GM23338 (cell line): ENCODE results near the gene MCHR2. TPM values are rescaled to one million over a fixed set of nuclear protein-coding genes. Genes with fewer than 3 reads are reported as not detected.

Source experiments
- ATAC-seq: fragments of 200-7000 bp; cut with Tn5 transposase; 3 replicates; pipeline ENCODE4 v1.9.1; 2020
- DNase-seq: peaks from one replicate; pipeline ENCODE4 v3.0.0-alpha.2; 2015; ENCODE audit warnings: low spot score
- H2AFZ ChIP-seq: fragments of 200-600 bp; sonication (generic); 2 replicates; pipeline ENCODE4 v1.8.0; 2016; ENCODE audit warnings: antibody characterized with exemption, mild to moderate bottlenecking, moderate library complexity
- H3F3A ChIP-seq: fragments of 200-600 bp; sonication (generic); replicated peaks from 2 replicates; pipeline ENCODE4 v1.8.0; 2017; ENCODE audit warnings: antibody characterized with exemption, mixed run types, low read depth
- H3K27ac ChIP-seq: fragments of 200-600 bp; sonication (generic); 2 replicates; pipeline ENCODE4 v1.6.1; 2016; ENCODE audit warnings: low read depth
- H3K27me3 ChIP-seq: fragments of 200-600 bp; sonication (generic); 2 replicates; pipeline ENCODE4 v1.8.0; 2016; ENCODE audit warnings: mild to moderate bottlenecking, mixed run types, moderate library complexity; ENCODE audit not compliant: insufficient read depth
- H3K36me3 ChIP-seq: fragments of 200-600 bp; sonication (generic); 2 replicates; pipeline ENCODE4 v1.8.0; 2016; ENCODE audit warnings: mild to moderate bottlenecking; ENCODE audit not compliant: insufficient read depth
- H3K4me1 ChIP-seq: fragments of 200-600 bp; sonication (generic); 2 replicates; pipeline ENCODE4 v1.8.0; 2016; ENCODE audit warnings: mild to moderate bottlenecking, moderate library complexity; ENCODE audit not compliant: insufficient read depth
- H3K4me2 ChIP-seq: fragments of 200-600 bp; sonication (generic); 2 replicates; pipeline ENCODE4 v1.7.1; 2017; ENCODE audit warnings: mixed run types
- H3K4me3 ChIP-seq: fragments of 200-600 bp; sonication (generic); 2 replicates; pipeline ENCODE4 v1.6.1; 2016; ENCODE audit warnings: mixed run types
- H3K79me2 ChIP-seq: fragments of 200-600 bp; sonication (generic); replicated peaks from 2 replicates; pipeline ENCODE4 v1.8.0; 2017; ENCODE audit warnings: mild to moderate bottlenecking; ENCODE audit not compliant: insufficient read depth
- H3K9me2 ChIP-seq: fragments of 200-600 bp; sonication (generic); 2 replicates; pipeline ENCODE4 v1.8.0; 2017; ENCODE audit not compliant: insufficient read depth
- H4K20me1 ChIP-seq: fragments of 200-600 bp; sonication (generic); replicated peaks from 2 replicates; pipeline ENCODE4 v1.8.0; 2017; ENCODE audit warnings: mild to moderate bottlenecking; ENCODE audit not compliant: insufficient read depth
- H3K27ac Mint-ChIP-seq: 2 replicates; pipeline ENCODE4 v1.8.0; 2020; ENCODE audit warnings: inconsistent platforms, mild to moderate bottlenecking, moderate library complexity, mixed read lengths
- H3K27me3 Mint-ChIP-seq: 3 replicates; pipeline ENCODE4 v1.8.0; 2022; ENCODE audit warnings: low read depth, mild to moderate bottlenecking, moderate library complexity, mixed read lengths, inconsistent platforms; ENCODE audit not compliant: insufficient read depth, poor library complexity
- H3K36me3 Mint-ChIP-seq: 3 replicates; pipeline ENCODE4 v1.8.0; 2021; ENCODE audit warnings: low read depth, mild to moderate bottlenecking, inconsistent platforms, moderate library complexity, mixed read lengths
- H3K4me1 Mint-ChIP-seq: 3 replicates; pipeline ENCODE4 v1.8.0; 2020; ENCODE audit warnings: mild to moderate bottlenecking, inconsistent platforms, mixed read lengths
- H3K4me3 Mint-ChIP-seq: 3 replicates; pipeline ENCODE4 v1.8.0; 2021; ENCODE audit warnings: moderate library complexity, mild to moderate bottlenecking, inconsistent platforms, mixed read lengths
- H3K9me3 Mint-ChIP-seq: 3 replicates; pipeline ENCODE4 v1.8.0; 2020; ENCODE audit warnings: moderate library complexity, mild to moderate bottlenecking, inconsistent platforms, mixed read lengths
- EZH2 ChIP-seq: fragments of 200-600 bp; sonication (generic); IDR thresholded peaks from one replicate; pipeline ENCODE4 v1.8.0; 2017; ENCODE audit warnings: antibody characterized with exemption, mild to moderate bottlenecking, low read depth; ENCODE audit not compliant: unreplicated experiment
- NANOG ChIP-seq: IDR thresholded peaks from 2 replicates; pipeline ENCODE4 v1.6.1; 2016; ENCODE audit warnings: antibody characterized with exemption, borderline replicate concordance
- STAT1 ChIP-seq: IDR thresholded peaks from one replicate; pipeline ENCODE4 v1.6.1; 2016; ENCODE audit warnings: antibody characterized with exemption; ENCODE audit not compliant: unreplicated experiment
- ZNF114 ChIP-seq: fragments of 250-450 bp; sonication (Bioruptor Pico); IDR thresholded peaks from 2 replicates; pipeline ENCODE4 v1.5.0; 2020; ENCODE audit warnings: mild to moderate bottlenecking, moderate library complexity
- ZNF462 ChIP-seq: fragments of 250-450 bp; sonication (Bioruptor Pico); IDR thresholded peaks from 2 replicates; pipeline ENCODE4 v1.5.0; 2020; ENCODE audit warnings: mild to moderate bottlenecking, moderate library complexity
- polyA plus RNA-seq: library from polyadenylated mRNA; unstranded; fragments of >200 nt; fragmentation: Nextera tagmentation; extraction: Ambion mirVana; gene quantifications from 2 replicates; pipeline ENCODE4 v1.2.1, GENCODE V29; 2016
- total RNA-seq: library from RNA; depleted of rRNA; stranded (reverse); fragments of >200 nt; shearing (Covaris generic); gene quantifications from 2 replicates; pipeline ENCODE4 v1.2.3, GENCODE V29; 2014
- TF ChIP-seq, protein P1 (sequence below), 2 experiments: fragments of 200-600 bp in 1 of 2; sonication (generic) in 1 of 2; conservative IDR thresholded peaks; 2 replicates each; pipeline versions ENCODE4 v1.5.1 to v1.6.1; 2016 to 2017; ENCODE audit warnings: antibody characterized with exemption in 2 of 2, low read depth in 2 of 2, mild to moderate bottlenecking in 2 of 2, moderate library complexity in 1 of 2
- TF ChIP-seq, protein P2 (sequence below): IDR thresholded peaks from one replicate; pipeline ENCODE4 v1.6.1; 2018; ENCODE audit warnings: antibody characterized with exemption; ENCODE audit not compliant: unreplicated experiment

Gene MCHR2
- total and polyA plus RNA-seq, 2 experiments from 2014 or later, result not detected

GRCh38 chr6:99951016-99951805 is 42.8 kb downstream of the MCHR2 start:
- Histone ChIP-seq H4K20me1 (no peaks in the 10 kb centered on the region), H3F3A (no peaks in the 10 kb centered on the region), H3K27me3 (no peaks in the 10 kb centered on the region), H2AFZ (no peak overlapping the region; the same call in 1 of the 2 replicates), H3K27ac (no peak overlapping the region), H3K79me2 (no peaks in the 10 kb centered on the region), H3K4me2 (no peak overlapping the region), H3K4me3 (no peak overlapping the region), H3K4me1 (no peaks in the 10 kb centered on the region), H3K36me3 (no peaks in the 10 kb centered on the region), H3K9me2 (no peaks in the 10 kb centered on the region)
- Mint-ChIP-seq H3K27me3 (no peaks in the 10 kb centered on the region), H3K4me3 (no peak overlapping the region), H3K4me1 (no peaks in the 10 kb centered on the region), H3K27ac (no peak overlapping the region), H3K36me3 (no peaks in the 10 kb centered on the region), H3K9me3 (no peaks in the 10 kb centered on the region)
- TF ChIP-seq, protein P1, sequence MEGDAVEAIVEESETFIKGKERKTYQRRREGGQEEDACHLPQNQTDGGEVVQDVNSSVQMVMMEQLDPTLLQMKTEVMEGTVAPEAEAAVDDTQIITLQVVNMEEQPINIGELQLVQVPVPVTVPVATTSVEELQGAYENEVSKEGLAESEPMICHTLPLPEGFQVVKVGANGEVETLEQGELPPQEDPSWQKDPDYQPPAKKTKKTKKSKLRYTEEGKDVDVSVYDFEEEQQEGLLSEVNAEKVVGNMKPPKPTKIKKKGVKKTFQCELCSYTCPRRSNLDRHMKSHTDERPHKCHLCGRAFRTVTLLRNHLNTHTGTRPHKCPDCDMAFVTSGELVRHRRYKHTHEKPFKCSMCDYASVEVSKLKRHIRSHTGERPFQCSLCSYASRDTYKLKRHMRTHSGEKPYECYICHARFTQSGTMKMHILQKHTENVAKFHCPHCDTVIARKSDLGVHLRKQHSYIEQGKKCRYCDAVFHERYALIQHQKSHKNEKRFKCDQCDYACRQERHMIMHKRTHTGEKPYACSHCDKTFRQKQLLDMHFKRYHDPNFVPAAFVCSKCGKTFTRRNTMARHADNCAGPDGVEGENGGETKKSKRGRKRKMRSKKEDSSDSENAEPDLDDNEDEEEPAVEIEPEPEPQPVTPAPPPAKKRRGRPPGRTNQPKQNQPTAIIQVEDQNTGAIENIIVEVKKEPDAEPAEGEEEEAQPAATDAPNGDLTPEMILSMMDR (conservative IDR thresholded peaks at IDR 0.05; ENCODE audit: low read depth in 2 of 2), result no peak
- TF ChIP-seq ZNF462 (CRISPR knock-in tag), result no peak
- TF ChIP-seq EZH2, result no peak
- TF ChIP-seq ZNF114 (CRISPR knock-in tag), result no peak
- TF ChIP-seq, protein P2, sequence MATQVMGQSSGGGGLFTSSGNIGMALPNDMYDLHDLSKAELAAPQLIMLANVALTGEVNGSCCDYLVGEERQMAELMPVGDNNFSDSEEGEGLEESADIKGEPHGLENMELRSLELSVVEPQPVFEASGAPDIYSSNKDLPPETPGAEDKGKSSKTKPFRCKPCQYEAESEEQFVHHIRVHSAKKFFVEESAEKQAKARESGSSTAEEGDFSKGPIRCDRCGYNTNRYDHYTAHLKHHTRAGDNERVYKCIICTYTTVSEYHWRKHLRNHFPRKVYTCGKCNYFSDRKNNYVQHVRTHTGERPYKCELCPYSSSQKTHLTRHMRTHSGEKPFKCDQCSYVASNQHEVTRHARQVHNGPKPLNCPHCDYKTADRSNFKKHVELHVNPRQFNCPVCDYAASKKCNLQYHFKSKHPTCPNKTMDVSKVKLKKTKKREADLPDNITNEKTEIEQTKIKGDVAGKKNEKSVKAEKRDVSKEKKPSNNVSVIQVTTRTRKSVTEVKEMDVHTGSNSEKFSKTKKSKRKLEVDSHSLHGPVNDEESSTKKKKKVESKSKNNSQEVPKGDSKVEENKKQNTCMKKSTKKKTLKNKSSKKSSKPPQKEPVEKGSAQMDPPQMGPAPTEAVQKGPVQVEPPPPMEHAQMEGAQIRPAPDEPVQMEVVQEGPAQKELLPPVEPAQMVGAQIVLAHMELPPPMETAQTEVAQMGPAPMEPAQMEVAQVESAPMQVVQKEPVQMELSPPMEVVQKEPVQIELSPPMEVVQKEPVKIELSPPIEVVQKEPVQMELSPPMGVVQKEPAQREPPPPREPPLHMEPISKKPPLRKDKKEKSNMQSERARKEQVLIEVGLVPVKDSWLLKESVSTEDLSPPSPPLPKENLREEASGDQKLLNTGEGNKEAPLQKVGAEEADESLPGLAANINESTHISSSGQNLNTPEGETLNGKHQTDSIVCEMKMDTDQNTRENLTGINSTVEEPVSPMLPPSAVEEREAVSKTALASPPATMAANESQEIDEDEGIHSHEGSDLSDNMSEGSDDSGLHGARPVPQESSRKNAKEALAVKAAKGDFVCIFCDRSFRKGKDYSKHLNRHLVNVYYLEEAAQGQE, result no peak
- no peak for TF ChIP-seq NANOG
- no peak for TF ChIP-seq STAT1
- DNase-seq (no peak), ATAC-seq (no peak)
